Lung (tissue), 12 donors: ENCODE results near the gene MAP10. TPM values are rescaled to one million over a fixed set of nuclear protein-coding genes. Genes with fewer than 3 reads are reported as not detected.

ENCODE experiments used
- ATAC-seq: fragments of 200-7000 bp; cut with Tn5 transposase; one replicate; pipeline ENCODE4 v1.9.1; 2020; ENCODE audit warnings: moderate number of reproducible peaks; ENCODE audit not compliant: insufficient read depth, low FRiP score
- DNase-seq, 3 donors: peaks; one replicate each; pipeline ENCODE4 v3.0.0-alpha.2; 2013 to 2017
- H3K27ac ChIP-seq, 2 donors: one replicate each; pipeline ENCODE4 v1.5.1; 2013; ENCODE audit warnings: mild to moderate bottlenecking in 2 of 2, moderate library complexity in 2 of 2, control low read depth in 1 of 2, inconsistent platforms in 1 of 2, low read depth in 1 of 2, low read length in 1 of 2
- H3K27me3 ChIP-seq, 3 donors: one replicate each; pipeline ENCODE4 v1.5.1; 2013; ENCODE audit warnings: low read length in 2 of 3; ENCODE audit not compliant: control insufficient read depth in 3 of 3, insufficient read depth in 3 of 3
- H3K36me3 ChIP-seq, 4 donors: one replicate each; pipeline ENCODE4 v1.5.1; 2013; ENCODE audit warnings: low read length in 4 of 4, mild to moderate bottlenecking in 1 of 4, moderate library complexity in 1 of 4; ENCODE audit not compliant: control insufficient read depth in 4 of 4, insufficient read depth in 4 of 4
- H3K4me1 ChIP-seq, 5 donors: one replicate each; pipeline ENCODE4 v1.5.1; 2013; ENCODE audit warnings: low read length in 5 of 5, mild to moderate bottlenecking in 2 of 5, moderate library complexity in 1 of 5; ENCODE audit not compliant: control insufficient read depth in 5 of 5, insufficient read depth in 5 of 5
- H3K4me3 ChIP-seq: one replicate; pipeline ENCODE4 v1.5.1; 2013; ENCODE audit warnings: mild to moderate bottlenecking, control low read depth, moderate library complexity
- H3K9ac ChIP-seq, 2 donors: one replicate each; pipeline ENCODE4 v1.5.1; 2013; ENCODE audit warnings: low read length in 2 of 2, control low read depth in 1 of 2; ENCODE audit not compliant: insufficient read depth in 1 of 2
- H3K9me3 ChIP-seq, 4 donors: one replicate each; pipeline ENCODE4 v1.5.1; 2013; ENCODE audit warnings: low read length in 3 of 4, mild to moderate bottlenecking in 1 of 4, moderate library complexity in 1 of 4; ENCODE audit not compliant: control insufficient read depth in 4 of 4, insufficient read depth in 3 of 4
- CTCF ChIP-seq: IDR thresholded peaks from 2 replicates; pipeline ENCODE4 v1.5.1; 2012; ENCODE audit warnings: mild to moderate bottlenecking; ENCODE audit errors: control extremely low read depth, extremely low read depth
- WGBS, 2 donors: extraction: QIAGEN DNeasy Blood & Tissue Kit; methylation state at CpG; one replicate each; pipeline ENCODE4 v1.1.7; 2013; 5-methylcytosine and 5-hydroxymethylcytosine counted together
- polyA plus RNA-seq, 2 donors: library from polyadenylated mRNA; stranded (reverse); fragments of 200-250 nt; gene quantifications; one replicate each; pipeline ENCODE4 v1.2.1, GENCODE V29; 2013
- total RNA-seq, 2 donors: library from RNA; depleted of rRNA in 1 of 2; stranded (reverse); fragments of >200 nt in 1 of 2; gene quantifications; one replicate each; pipeline ENCODE4 v1.2.1, GENCODE V29; 2014 to 2021
- donor health status: control.
- donor health status: control.
- donor health status: Bipolar disorder and iron deficiency.
- donor health status: healthy.
- donor health status: DM: yes; HTN: yes; CAD: no.

Gene MAP10
- total and polyA plus RNA-seq, 4 donors = 0.57 to 3.0 (median 2.1) TPM

- H3K4me1 ChIP-seq = peaks cover 0 to 25% (median 0%) of the 10 kb centered on the region in 5 donors
- H3K9ac ChIP-seq = no peak overlapping the region
- 84 to 85% methylated on average over 4 of the region's 4 CpGs for WGBS, 2 donors
- H3K36me3 ChIP-seq = no peaks in the 10 kb centered on the region
- H3K27ac ChIP-seq = no peak overlapping the region
- TF ChIP-seq CTCF = no peak
- H3K4me3 ChIP-seq = no peak overlapping the region
- peaks cover 0 to 5% (median 2%) of the 10 kb centered on the region in 4 donors for H3K9me3 ChIP-seq
- DNase-seq (no peak), ATAC-seq (no peak)
- no peaks in the 10 kb centered on the region for H3K27me3 ChIP-seq
Observed at GRCh38 chr1:232837087-232837486, 31.9 kb downstream of the MAP10 start.

DNA sequence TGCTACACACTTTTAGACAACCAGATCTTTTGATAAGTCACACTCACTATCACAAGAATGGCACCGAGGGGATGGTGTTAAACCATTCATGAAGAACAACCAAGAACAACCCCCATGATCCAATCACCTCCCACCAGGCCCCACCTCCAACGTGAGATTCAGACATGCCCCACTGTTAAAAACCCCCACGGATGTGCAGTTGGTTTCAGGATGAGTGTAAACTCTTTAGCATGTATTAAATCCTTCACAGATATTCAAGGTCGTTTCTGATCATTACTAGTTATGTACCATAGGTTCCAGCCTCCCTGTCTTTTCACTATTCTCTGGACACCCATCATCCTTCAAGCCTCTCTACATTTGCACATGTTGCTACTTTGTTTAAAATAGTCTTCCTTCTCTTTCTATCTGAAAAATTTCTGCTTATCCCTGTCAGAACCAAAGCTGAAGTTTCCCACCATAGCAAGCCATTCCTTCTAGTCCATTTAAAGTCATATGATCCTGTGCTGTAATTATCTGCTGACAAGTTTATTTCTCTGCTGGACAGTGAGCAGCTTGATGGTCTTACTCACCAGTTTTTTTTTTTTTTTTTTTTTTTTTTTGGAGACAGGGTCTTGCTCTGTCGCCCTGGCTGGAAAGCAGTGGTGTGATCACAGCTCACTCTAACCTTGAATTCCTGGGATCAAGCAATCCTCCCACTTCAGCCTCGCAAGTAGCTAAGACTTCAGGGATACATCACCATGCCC is 36.8 kb downstream of the MAP10 start:
- Histone ChIP-seq H3K4me3 (no peak overlapping the region), H3K4me1 (peaks cover 0 to 13% (median 0%) of the 10 kb centered on the region in 5 donors), H3K9ac (no peak overlapping the region), H3K9me3 (peaks cover 0 to 5% (median 3%) of the 10 kb centered on the region in 4 donors), H3K36me3 (no peaks in the 10 kb centered on the region), H3K27ac (no peak overlapping the region), H3K27me3 (no peaks in the 10 kb centered on the region)
- WGBS, 2 donors = 82 to 90% methylated on average over 6 of the region's 6 CpGs
- DNase-seq (no peak), ATAC-seq (no peak)
- no peak for TF ChIP-seq CTCF

DNA sequence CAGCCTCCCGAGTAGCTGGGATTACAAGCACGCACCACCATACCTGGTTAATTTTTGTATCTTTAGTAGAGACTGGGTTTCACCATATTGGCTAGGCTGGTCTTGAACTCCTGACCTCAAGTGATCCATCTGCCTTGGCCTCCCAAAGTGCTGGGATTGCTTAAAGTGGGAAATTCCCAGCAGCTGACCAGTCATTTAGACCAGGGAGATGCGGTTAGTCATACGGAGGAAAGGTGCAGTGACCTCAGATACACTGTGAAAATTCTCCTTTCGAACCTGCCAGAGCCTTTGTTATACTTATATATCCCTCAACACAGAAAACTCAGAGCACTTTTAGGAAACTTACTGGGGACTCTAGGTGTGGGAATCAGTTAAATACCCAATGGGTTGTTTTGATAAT is 39.6 kb downstream of the MAP10 start:
- 85 to 96% methylated on average over 5 of the region's 5 CpGs for WGBS, 2 donors
- ATAC-seq = no peak

More for the DNA sequence above, 39.6 kb downstream of the MAP10 start:
- Histone ChIP-seq H3K4me3 (no peak overlapping the region), H3K9me3 (peaks cover 0 to 5% (median 3%) of the 10 kb centered on the region in 4 donors), H3K9ac (no peak overlapping the region), H3K27me3 (no peaks in the 10 kb centered on the region), H3K4me1 (peaks cover 0 to 11% (median 0%) of the 10 kb centered on the region in 5 donors), H3K27ac (no peak overlapping the region), H3K36me3 (no peaks in the 10 kb centered on the region)
- no peak for DNase-seq
- no peak for TF ChIP-seq CTCF
